ENCODE results near the gene UNC5B. TPM values are rescaled to one million over a fixed set of nuclear protein-coding genes. Genes with fewer than 3 reads are reported as not detected.

Gene UNC5B
- polyA plus RNA-seq, 1 donor (not counting 4 experiments of a cell fraction or from before 2014, with no cell fraction given), result 1.1 TPM

GRCh38 chr10:71187197-71187596 lies 25.2 kb upstream of the UNC5B start:
- H3K4me2 ChIP-seq (ENCODE audit: control insufficient read depth, extremely low read depth, insufficient read depth, low read depth, low read length), result no peak overlapping the region
- no peaks in the 10 kb centered on the region for H3K9me3 ChIP-seq (ENCODE audit: control insufficient read depth, low read depth, low read length)
- H3K79me2 ChIP-seq (ENCODE audit: control insufficient read depth, insufficient read depth, low read length), result no peaks in the 10 kb centered on the region
- TF ChIP-seq CTCF (optimal IDR thresholded peaks at IDR 0.05 in 1 of 3, IDR thresholded peaks at IDR 0.05 in 1 of 3, conservative IDR thresholded peaks at IDR 0.05 in 1 of 3; ENCODE audit: extremely low read depth in 1 of 3, insufficient read depth in 2 of 3, low read length in 3 of 3) (no peak), EZH2 (IDR thresholded peaks at IDR 0.05; ENCODE audit: low read length) (no peak)
- no peak for DNase-seq (ENCODE audit: low read depth, low spot score)
- H2AFZ ChIP-seq (ENCODE audit: control insufficient read depth, low read length), result no peak overlapping the region
- FAIRE-seq, result no peak
- dilution Hi-C loops (cut with MboI; ENCODE audit: extremely low pct_ligation_motif_present, low sequenced_read_pairs), result no loop called here
- H3K27ac ChIP-seq (ENCODE audit: control insufficient read depth, insufficient read depth, low read length), result no peak overlapping the region
- H3K9ac ChIP-seq (ENCODE audit: control insufficient read depth, extremely low read depth, insufficient read depth, low read length), result no peak overlapping the region
- H3K9me1 ChIP-seq (ENCODE audit: control insufficient read depth, extremely low read depth, insufficient read depth, low read length), result no peaks in the 10 kb centered on the region
- H3K4me3 ChIP-seq (ENCODE audit: control insufficient read depth in 2 of 3, extremely low read depth in 1 of 3, insufficient read depth in 2 of 3, low read depth in 1 of 3, low read length in 3 of 3), result no peak overlapping the region
- H3K36me3 ChIP-seq (ENCODE audit: control insufficient read depth in 2 of 2, extremely low read depth in 1 of 2, insufficient read depth in 2 of 2, low read length in 2 of 2), result no peaks in the 10 kb centered on the region
- peaks cover 36% of the 10 kb centered on the region for H3K27me3 ChIP-seq (ENCODE audit: control insufficient read depth, extremely low read depth, insufficient read depth, low read length)
- no peaks in the 10 kb centered on the region for H4K20me1 ChIP-seq (ENCODE audit: control insufficient read depth, extremely low read depth, insufficient read depth, low read length)
- no peaks in the 10 kb centered on the region for H3K4me1 ChIP-seq (ENCODE audit: control insufficient read depth, extremely low read depth, insufficient read depth, low read length)

GRCh38 chr10:71187600-71187999 lies 24.8 kb upstream of the UNC5B start:
- DNase-seq (ENCODE audit: low read depth, low spot score) (no peak), FAIRE-seq (no peak)
- Histone ChIP-seq H3K79me2 (ENCODE audit: control insufficient read depth, insufficient read depth, low read length) (no peaks in the 10 kb centered on the region), H3K9me3 (ENCODE audit: control insufficient read depth, low read depth, low read length) (no peaks in the 10 kb centered on the region), H3K36me3 (ENCODE audit: control insufficient read depth in 2 of 2, extremely low read depth in 1 of 2, insufficient read depth in 2 of 2, low read length in 2 of 2) (no peaks in the 10 kb centered on the region), H3K4me3 (ENCODE audit: control insufficient read depth in 2 of 3, extremely low read depth in 1 of 3, insufficient read depth in 2 of 3, low read depth in 1 of 3, low read length in 3 of 3) (no peak overlapping the region), H3K9ac (ENCODE audit: control insufficient read depth, extremely low read depth, insufficient read depth, low read length) (no peak overlapping the region), H3K27ac (ENCODE audit: control insufficient read depth, insufficient read depth, low read length) (no peak overlapping the region), H3K27me3 (ENCODE audit: control insufficient read depth, extremely low read depth, insufficient read depth, low read length) (peaks cover 36% of the 10 kb centered on the region), H2AFZ (ENCODE audit: control insufficient read depth, low read length) (no peak overlapping the region), H3K4me2 (ENCODE audit: control insufficient read depth, extremely low read depth, insufficient read depth, low read depth, low read length) (no peak overlapping the region), H3K4me1 (ENCODE audit: control insufficient read depth, extremely low read depth, insufficient read depth, low read length) (no peaks in the 10 kb centered on the region), H3K9me1 (ENCODE audit: control insufficient read depth, extremely low read depth, insufficient read depth, low read length) (no peaks in the 10 kb centered on the region), H4K20me1 (ENCODE audit: control insufficient read depth, extremely low read depth, insufficient read depth, low read length) (no peaks in the 10 kb centered on the region)
- dilution Hi-C loops (cut with MboI; ENCODE audit: extremely low pct_ligation_motif_present, low sequenced_read_pairs), result no loop called here
- TF ChIP-seq CTCF (optimal IDR thresholded peaks at IDR 0.05 in 1 of 3, IDR thresholded peaks at IDR 0.05 in 1 of 3, conservative IDR thresholded peaks at IDR 0.05 in 1 of 3; ENCODE audit: extremely low read depth in 1 of 3, insufficient read depth in 2 of 3, low read length in 3 of 3), result no peak
